SK-N-SH (cell line): ENCODE data around the gene FBXO2. TPM values are rescaled to one million over a fixed set of nuclear protein-coding genes. Genes with fewer than 3 reads are reported as not detected.

Experiments
- CTCF ChIA-PET: fragments of 300-600, 350-600 bp; formaldehyde crosslinking; extraction: SDS; loops from one replicate; lab custom pipeline; 2021; lab: Yijun Ruan, JAX
- POLR2A ChIA-PET: fragments of 350-600 bp; sonication (Branson Sonifier 250); formaldehyde crosslinking; extraction: SDS; loops from one replicate; lab custom pipeline; 2020; ENCODE audit warnings: antibody characterized with exemption, inconsistent platforms; lab: Yijun Ruan, JAX
- DNase-seq: peaks from one replicate; pipeline ENCODE4 v3.0.0; 2012
- H2AFZ ChIP-seq: fragments of 200-600 bp; sonication (generic); 2 replicates; pipeline ENCODE4 v1.8.1; 2016; ENCODE audit warnings: antibody characterized with exemption, mild to moderate bottlenecking, low read depth
- H3F3A ChIP-seq: fragments of 200-600 bp; sonication (generic); replicated peaks from 2 replicates; pipeline ENCODE3; 2016; ENCODE audit warnings: antibody characterized with exemption, mild to moderate bottlenecking; ENCODE audit not compliant: insufficient read depth
- H3K27ac ChIP-seq, 2 experiments: fragments of 200-500 bp in 1 of 2; fragments of 200-600 bp in 1 of 2; sonication (Bioruptor generic) in 1 of 2; sonication (generic), shearing (Covaris generic) in 1 of 2; 2 replicates each; pipeline versions ENCODE4 v1.5.1 to v1.6.1; 2014 to 2016; ENCODE audit warnings: low read depth in 2 of 2, inconsistent platforms in 1 of 2, low read length in 1 of 2, mild to moderate bottlenecking in 1 of 2, mixed read lengths in 1 of 2
- H3K27me3 ChIP-seq: fragments of 200-600 bp; sonication (generic), shearing (Covaris generic); 2 replicates; pipeline ENCODE4 v1.6.1; 2016; ENCODE audit warnings: mixed run types; ENCODE audit not compliant: insufficient read depth
- H3K36me3 ChIP-seq, 2 experiments: fragments of 200-500 bp in 1 of 2; fragments of 200-600 bp in 1 of 2; sonication (Bioruptor generic) in 1 of 2; sonication (generic) in 1 of 2; replicated peaks in 1 of 2; 2 replicates each; pipeline versions ENCODE3 to v1.5.1; 2014 to 2016; ENCODE audit warnings: low read length in 1 of 2, mild to moderate bottlenecking in 1 of 2; ENCODE audit not compliant: insufficient read depth in 2 of 2, control insufficient read depth in 1 of 2
- H3K4me1 ChIP-seq, 2 experiments: fragments of 200-500 bp in 1 of 2; fragments of 200-600 bp in 1 of 2; sonication (Bioruptor generic) in 1 of 2; sonication (generic), shearing (Covaris generic) in 1 of 2; 2 replicates each; pipeline versions ENCODE4 v1.5.1 to v1.6.1; 2014 to 2016; ENCODE audit warnings: low read depth in 1 of 2, low read length in 1 of 2, mixed run types in 1 of 2; ENCODE audit not compliant: insufficient read depth in 2 of 2, control insufficient read depth in 1 of 2
- H3K4me2 ChIP-seq: fragments of 200-600 bp; sonication (generic), shearing (Covaris generic); 2 replicates; pipeline ENCODE4 v1.6.1; 2017; ENCODE audit warnings: mixed run types
- H3K4me3 ChIP-seq, 2 experiments: fragments of 200-500 bp in 1 of 2; fragments of 200-600 bp in 1 of 2; sonication (Bioruptor generic) in 1 of 2; sonication (generic), shearing (Covaris generic) in 1 of 2; 2 replicates each; pipeline versions ENCODE4 v1.5.1 to v1.8.1; 2014 to 2016; ENCODE audit warnings: low read depth in 2 of 2, inconsistent platforms in 1 of 2, low read length in 1 of 2, mild to moderate bottlenecking in 1 of 2, mixed read lengths in 1 of 2, moderate library complexity in 1 of 2
- H3K79me2 ChIP-seq: fragments of 200-600 bp; sonication (generic); 2 replicates; pipeline ENCODE4 v1.8.1; 2017; ENCODE audit warnings: mild to moderate bottlenecking; ENCODE audit not compliant: insufficient read depth
- H3K9ac ChIP-seq: fragments of 200-600 bp; sonication (generic); 2 replicates; pipeline ENCODE4 v1.6.1; 2017; ENCODE audit warnings: mixed run types
- H3K9me2 ChIP-seq: fragments of 200-600 bp; sonication (generic); 2 replicates; pipeline ENCODE4 v1.6.1; 2017; ENCODE audit warnings: mixed run types
- H3K9me3 ChIP-seq: fragments of 200-600 bp; sonication (generic); 2 replicates; pipeline ENCODE4 v1.6.1; 2017; ENCODE audit warnings: mixed run types, mild to moderate bottlenecking, moderate library complexity
- H4K20me1 ChIP-seq: fragments of 200-600 bp; sonication (generic); 2 replicates; pipeline ENCODE4 v1.6.1; 2017; ENCODE audit warnings: mild to moderate bottlenecking, mixed run types; ENCODE audit not compliant: insufficient read depth
- EP300 ChIP-seq, 2 experiments: IDR thresholded peaks; 2 replicates each; pipeline versions ENCODE4 v1.4.0 to v1.6.1; 2012; ENCODE audit warnings: borderline replicate concordance in 1 of 2, low read depth in 1 of 2, low read length in 1 of 2
- FOSL2 ChIP-seq: IDR thresholded peaks from 2 replicates; pipeline ENCODE4 v1.4.0; 2012; ENCODE audit warnings: low read depth, mild to moderate bottlenecking, moderate library complexity, borderline replicate concordance
- IRF3 ChIP-seq: fragments of 150-350 bp; IDR thresholded peaks from 2 replicates; pipeline ENCODE4 v1.6.1; 2016; ENCODE audit warnings: mild to moderate bottlenecking, low read depth, low read length
- JUND ChIP-seq: IDR thresholded peaks from 2 replicates; pipeline ENCODE4 v1.4.0; 2012
- MAX ChIP-seq: IDR thresholded peaks from 2 replicates; pipeline ENCODE4 v1.4.0; 2012; ENCODE audit warnings: low read depth
- MEF2A ChIP-seq: IDR thresholded peaks from 2 replicates; pipeline ENCODE4 v1.4.0; 2012; ENCODE audit warnings: low read depth, borderline replicate concordance
- POLR2AphosphoS5 ChIP-seq: IDR thresholded peaks from 2 replicates; pipeline ENCODE4 v1.6.1; 2012; ENCODE audit warnings: low read depth, low read length
- RAD21 ChIP-seq: IDR thresholded peaks from 2 replicates; pipeline ENCODE4 v1.6.1; 2012; ENCODE audit warnings: mild to moderate bottlenecking, low read length
- RCOR1 ChIP-seq: fragments of 150-350 bp; IDR thresholded peaks from 2 replicates; pipeline ENCODE4 v1.6.1; 2017; ENCODE audit warnings: antibody characterized with exemption, low read length
- REST ChIP-seq: IDR thresholded peaks from 2 replicates; pipeline ENCODE4 v1.6.1; 2012; ENCODE audit warnings: mild to moderate bottlenecking, low read depth, low read length, moderate library complexity
- RFX5 ChIP-seq: IDR thresholded peaks from 2 replicates; pipeline ENCODE4 v1.6.1; 2012; ENCODE audit warnings: mild to moderate bottlenecking, improper control_type of control experiment, low read length
- RXRA ChIP-seq: IDR thresholded peaks from 2 replicates; pipeline ENCODE4 v1.4.0; 2012; ENCODE audit warnings: low read depth, mild to moderate bottlenecking, borderline replicate concordance
- SIN3A ChIP-seq: IDR thresholded peaks from 2 replicates; pipeline ENCODE4 v1.6.1; 2012; ENCODE audit warnings: low read depth, mild to moderate bottlenecking, low read length, moderate library complexity, borderline replicate concordance
- TAF1 ChIP-seq: IDR thresholded peaks from 2 replicates; pipeline ENCODE4 v1.6.1; 2012; ENCODE audit warnings: low read depth, mild to moderate bottlenecking, low read length, moderate library complexity, borderline replicate concordance
- TCF12 ChIP-seq: IDR thresholded peaks from 2 replicates; pipeline ENCODE4 v1.4.0; 2012
- TEAD4 ChIP-seq: IDR thresholded peaks from 2 replicates; pipeline ENCODE4 v1.4.0; 2012; ENCODE audit warnings: mild to moderate bottlenecking, borderline replicate concordance; ENCODE audit not compliant: insufficient read depth
- YY1 ChIP-seq: IDR thresholded peaks from 2 replicates; pipeline ENCODE4 v1.4.0; 2012; ENCODE audit warnings: low read depth, mild to moderate bottlenecking
- ZBTB33 ChIP-seq: IDR thresholded peaks from 2 replicates; pipeline ENCODE4 v1.4.0; 2012; ENCODE audit warnings: low read depth, borderline replicate concordance
- WGBS: methylation state at CpG from one replicate; pipeline ENCODE4 v1.1.6; 2017; ENCODE audit warnings: low lambda C conversion rate; 5-methylcytosine and 5-hydroxymethylcytosine counted together
- polyA plus RNA-seq, 3 experiments: library from polyadenylated mRNA; depleted of rRNA; stranded (reverse); fragments of >200 nt; gene quantifications; 2 replicates each; pipeline ENCODE4 v1.2.3, GENCODE V29; 2012

The FBXO2 gene
- polyA plus RNA-seq, 1 of the 3 experiments (the other 2 are of a cell fraction), result 21.7 TPM

- ChIA-PET POLR2A (interaction anchor here (0.6 to 0.8 kb wide), 3 partner anchors 29 to 299 kb away, joined by 3 to 5 read pairs (median 4); no protein-coding TSS in a partner anchor), CTCF (interaction anchor here (0.8 to 7.5 kb wide), 9 partner anchors 8 to 226 kb away, joined by 3 to 51 read pairs (median 5); partner anchors contain the start of gene FBXO6)
- Histone ChIP-seq H3K4me1 (peaks cover 10 to 16% of the 10 kb centered on the region in 2 experiments; a peak in 2 of 4 replicates), H3F3A (peaks cover 6% of the 10 kb centered on the region), H3K79me2 (peaks cover 18% of the 10 kb centered on the region; the same call in 1 of the 2 replicates), H3K27ac (no peak overlapping the region), H3K4me3 (no peak overlapping the region), H2AFZ (peak overlapping the region; percentile 89; the same call in 1 of the 2 replicates), H4K20me1 (no peaks in the 10 kb centered on the region), H3K9me3 (no peaks in the 10 kb centered on the region), H3K36me3 (peaks cover 0 to 6% of the 10 kb centered on the region in 2 experiments), H3K9me2 (no peaks in the 10 kb centered on the region), H3K4me2 (no peak overlapping the region), H3K9ac (no peak overlapping the region), H3K27me3 (no peaks in the 10 kb centered on the region)
- 75% methylated on average over 6 of the region's 7 CpGs for WGBS
- TF ChIP-seq RAD21 (no peak), EP300 (IDR thresholded peaks at IDR 0.05; ENCODE audit: borderline replicate concordance in 1 of 2, low read depth in 1 of 2, low read length in 1 of 2) (no peak), FOSL2 (no peak), YY1 (no peak)
- no peak for DNase-seq
Measured at GRCh38 chr1:11682287-11682771, 28.1 kb upstream of the FBXO2 start.

- 3% methylated on average over 25 of the region's 71 CpGs for WGBS
- Histone ChIP-seq H3K4me3 (peak within 1 kb of the TSS; percentile 90 to 96), H3F3A (peaks cover 6% of the 10 kb centered on the region), H3K79me2 (peaks cover 18% of the 10 kb centered on the region; the same call in 1 of the 2 replicates), H3K27ac (peak within 1 kb of the TSS; percentile 58 to 67), H3K27me3 (no peaks in the 10 kb centered on the region), H2AFZ (peak within 1 kb of the TSS; percentile 89), H3K9ac (peak within 1 kb of the TSS; percentile 90), H4K20me1 (no peaks in the 10 kb centered on the region), H3K4me1 (peaks cover 10 to 16% of the 10 kb centered on the region in 2 experiments; a peak in 2 of 4 replicates), H3K9me2 (no peaks in the 10 kb centered on the region), H3K9me3 (no peaks in the 10 kb centered on the region), H3K4me2 (peak within 1 kb of the TSS; percentile 97), H3K36me3 (peaks cover 6% of the 10 kb centered on the region in 2 experiments)
- peak; percentile 97 for DNase-seq
- POLR2A ChIA-PET, result no interaction called here
- CTCF ChIA-PET, result interaction anchor here (0.8 to 7.5 kb wide), 8 partner anchors 9 to 644 kb away, joined by 3 to 51 read pairs (median 8); partner anchors contain the start of gene FBXO6
- no peak; the same call in 1 of the 2 replicates for TF ChIP-seq SIN3A
- no peak for TF ChIP-seq TEAD4
- TF ChIP-seq JUND, result no peak
- TF ChIP-seq MAX, result 0 out of 2 replicates have a peak, but pooled peaks have one; percentile 10
- TF ChIP-seq ZBTB33, result no peak
- TF ChIP-seq RXRA, result no peak
- TF ChIP-seq POLR2AphosphoS5, result 0 out of 2 replicates have a peak, but pooled peaks have one; percentile 20
- no peak for TF ChIP-seq MEF2A
- TF ChIP-seq RCOR1, result peak; percentile 25; the same call in 1 of the 2 replicates
- no peak for TF ChIP-seq EP300 (IDR thresholded peaks at IDR 0.05; ENCODE audit: borderline replicate concordance in 1 of 2, low read depth in 1 of 2, low read length in 1 of 2)
- no peak for TF ChIP-seq IRF3
- peak; percentile 3; the same call in 1 of the 2 replicates for TF ChIP-seq TCF12
- TF ChIP-seq RFX5, result no peak
- TF ChIP-seq TAF1, result 0 out of 2 replicates have a peak, but pooled peaks have one; percentile 21
- TF ChIP-seq REST, result no peak
Measured at GRCh38 chr1:11681071-11681771, 27.0 kb upstream of the FBXO2 start, which contains the start of gene MAD2L2. Gene MAD2L2 (minus strand): TSS chr1:11681148. CDS start chr1:11680601, 547 bp downstream.
